Endothelial cell (in vitro differentiated cells): ENCODE results near the gene CRTC2. TPM values are rescaled to one million over a fixed set of nuclear protein-coding genes. Genes with fewer than 3 reads are reported as not detected.

Source experiments
- DNase-seq: peaks from one replicate; pipeline ENCODE4 v3.0.0; 2021; ENCODE audit warnings: low spot score
- H3K27ac Mint-ChIP-seq: one replicate; pipeline ENCODE4 v1.8.0; 2021; ENCODE audit warnings: mixed read lengths, inconsistent platforms; ENCODE audit not compliant: unreplicated experiment
- H3K27me3 Mint-ChIP-seq: one replicate; pipeline ENCODE4 v1.8.0; 2021; ENCODE audit warnings: mild to moderate bottlenecking, moderate library complexity, mixed read lengths, inconsistent platforms; ENCODE audit not compliant: unreplicated experiment
- H3K36me3 Mint-ChIP-seq: one replicate; pipeline ENCODE4 v1.8.0; 2021; ENCODE audit warnings: mild to moderate bottlenecking, low read depth, mixed read lengths, inconsistent platforms; ENCODE audit not compliant: unreplicated experiment
- H3K4me1 Mint-ChIP-seq: one replicate; pipeline ENCODE4 v1.8.0; 2021; ENCODE audit warnings: mild to moderate bottlenecking, mixed read lengths, inconsistent platforms; ENCODE audit not compliant: unreplicated experiment
- H3K4me3 Mint-ChIP-seq: one replicate; pipeline ENCODE4 v1.8.0; 2021; ENCODE audit warnings: mild to moderate bottlenecking, mixed read lengths, inconsistent platforms; ENCODE audit not compliant: unreplicated experiment
- H3K9me3 Mint-ChIP-seq: one replicate; pipeline ENCODE4 v1.8.0; 2021; ENCODE audit warnings: mixed read lengths, inconsistent platforms; ENCODE audit not compliant: unreplicated experiment
- CTCF ChIP-seq: fragments of 200-600 bp; sonication (generic); IDR thresholded peaks from one replicate; pipeline ENCODE4 v1.5.0; 2021; ENCODE audit warnings: antibody characterized with exemption; ENCODE audit not compliant: unreplicated experiment
- total RNA-seq: library from RNA; stranded (reverse); fragmentation: NEBNext Ultra II Directional; extraction: Animal tissue kit (Norgen Biotek cat#: 25700); gene quantifications from one replicate; pipeline ENCODE4 v1.2.1, GENCODE V29; 2021; ENCODE audit not compliant: unreplicated experiment

The CRTC2 gene
- total RNA-seq, 1 donor from 2014 or later: 69.9 TPM

GRCh38 chr1:153944005-153944826 is 14.2 kb downstream of the CRTC2 start:
- H3K36me3 Mint-ChIP-seq: peaks cover 15% of the 10 kb centered on the region
- H3K4me1 Mint-ChIP-seq: peaks cover 18% of the 10 kb centered on the region
- DNase-seq: no peak
- peak overlapping the region; percentile 80 for H3K27ac Mint-ChIP-seq
- no peaks in the 10 kb centered on the region for H3K9me3 Mint-ChIP-seq
- peak overlapping the region; percentile 97 for H3K4me3 Mint-ChIP-seq
- no peak for TF ChIP-seq CTCF
- H3K27me3 Mint-ChIP-seq: peaks cover 17% of the 10 kb centered on the region

GRCh38 chr1:153942766-153943549 is 15.5 kb downstream of the CRTC2 start:
- Mint-ChIP-seq H3K27ac (no peak overlapping the region), H3K4me1 (peaks cover 18% of the 10 kb centered on the region), H3K9me3 (no peaks in the 10 kb centered on the region), H3K27me3 (peaks cover 15% of the 10 kb centered on the region), H3K36me3 (peaks cover 18% of the 10 kb centered on the region), H3K4me3 (no peak overlapping the region)
- no peak for DNase-seq
- TF ChIP-seq CTCF: no peak

GRCh38 chr1:153941826-153942725 is 16.3 kb downstream of the CRTC2 start:
- peaks cover 15% of the 10 kb centered on the region for H3K27me3 Mint-ChIP-seq
- no peak overlapping the region for H3K4me3 Mint-ChIP-seq
- H3K27ac Mint-ChIP-seq: no peak overlapping the region
- no peak for TF ChIP-seq CTCF
- peaks cover 26% of the 10 kb centered on the region for H3K36me3 Mint-ChIP-seq
- H3K9me3 Mint-ChIP-seq: no peaks in the 10 kb centered on the region
- H3K4me1 Mint-ChIP-seq: peaks cover 15% of the 10 kb centered on the region
- DNase-seq: no peak

GRCh38 chr1:153940756-153941155 is 17.7 kb downstream of the CRTC2 start:
- peak overlapping the region; percentile 80 for H3K4me3 Mint-ChIP-seq
- H3K27ac Mint-ChIP-seq: no peak overlapping the region
- H3K27me3 Mint-ChIP-seq: peaks cover 13% of the 10 kb centered on the region
- no peak for DNase-seq
- no peaks in the 10 kb centered on the region for H3K9me3 Mint-ChIP-seq
- peaks cover 13% of the 10 kb centered on the region for H3K4me1 Mint-ChIP-seq
- TF ChIP-seq CTCF: no peak
- peaks cover 37% of the 10 kb centered on the region for H3K36me3 Mint-ChIP-seq
